Head of caudate nucleus (tissue), 42 donors: ENCODE measurements around the gene WDR33.
"Not testable (repeated sequence)": the region's sequence is repeated elsewhere in the genome, so short reads cannot be mapped to it uniquely, and the experiment has no call there.

Source experiments
- DNase-seq, 42 donors: peaks; one replicate each; pipeline versions ENCODE4 v3.0.0 to v3.0.0-alpha.2; 2020 to 2021; ENCODE audit warnings: mixed read lengths in 7 of 42
- intact Hi-C: fragments of 100-400 bp; cut with DNase I; formaldehyde crosslinking; loops from one replicate; pipeline ENCODE4 v1.15.0; 2022

The WDR33 gene

GRCh38 chr2:127810619-127811396 lies at the start of gene WDR33:
WDR33 (minus strand) TSS chr2:127811171; CDS start chr2:127770981, 40,190 bp downstream.
- intact Hi-C loops: no loop called here
- DNase-seq: peak; percentile 74 to 95 (median 89)

- no peak for DNase-seq
- intact Hi-C loops: no loop called here
These were observed 49.2 kb upstream of the WDR33 start for GRCh38 chr2:127860130-127860529.

- DNase-seq: peak in 6 of 42 donors; percentile 7 to 49 (median 18)
- intact Hi-C loops: no loop called here
These were observed 48.7 kb upstream of the WDR33 start for GRCh38 chr2:127859712-127860085.

DNA sequence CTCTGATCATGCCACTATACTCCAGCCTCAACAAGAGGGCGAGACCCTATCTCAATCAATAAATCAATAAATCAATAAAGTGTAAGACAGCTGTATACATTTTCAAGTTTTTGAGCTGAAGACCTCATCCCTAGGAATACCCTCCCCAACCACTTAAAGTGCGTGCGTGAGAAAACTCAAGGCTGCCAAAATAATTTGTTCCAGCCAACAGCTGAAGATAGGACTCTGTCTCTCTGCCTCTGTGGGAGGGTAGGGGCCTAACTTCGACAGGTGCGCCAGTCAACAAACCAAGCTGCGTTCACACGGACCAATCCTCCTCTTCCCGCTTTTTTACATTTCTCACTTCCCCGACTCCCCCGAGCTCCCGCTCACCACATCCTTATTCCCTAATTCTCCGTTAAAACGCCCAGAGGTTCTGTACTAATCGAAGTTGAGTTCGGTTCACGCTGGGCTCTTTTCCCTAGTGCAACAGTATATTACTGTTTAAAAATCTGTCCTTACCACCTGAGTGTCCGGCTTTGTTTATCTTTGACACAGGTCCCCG lies 46.4 kb upstream of the WDR33 start:
- intact Hi-C loops: no loop called here
- peak in 4 of 42 donors; percentile 7 to 29 (median 17) for DNase-seq

- intact Hi-C loops: no loop called here
- DNase-seq: no peak
These were observed 42.7 kb upstream of the WDR33 start for GRCh38 chr2:127853671-127854070.

DNA sequence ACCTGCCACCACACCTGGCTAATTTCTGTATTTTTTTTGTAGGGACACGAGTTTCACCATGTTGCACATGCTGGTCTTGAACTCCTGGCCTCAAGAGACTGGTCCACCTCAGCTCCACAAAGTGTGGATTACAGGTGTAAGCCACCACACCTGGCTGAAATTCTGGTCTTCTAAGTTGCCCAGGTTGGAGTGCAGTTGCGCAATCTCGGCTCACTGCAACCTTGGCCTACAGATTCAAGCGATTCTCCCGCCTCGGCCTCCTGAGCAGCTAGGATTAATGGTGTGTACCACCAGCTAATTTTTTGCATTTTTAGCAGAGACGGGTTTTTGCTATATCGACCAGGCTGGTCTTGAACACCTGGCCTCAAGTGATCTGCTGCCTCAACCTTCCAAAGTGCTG lies 41.4 kb upstream of the WDR33 start:
- intact Hi-C loops: no loop called here

DNA sequence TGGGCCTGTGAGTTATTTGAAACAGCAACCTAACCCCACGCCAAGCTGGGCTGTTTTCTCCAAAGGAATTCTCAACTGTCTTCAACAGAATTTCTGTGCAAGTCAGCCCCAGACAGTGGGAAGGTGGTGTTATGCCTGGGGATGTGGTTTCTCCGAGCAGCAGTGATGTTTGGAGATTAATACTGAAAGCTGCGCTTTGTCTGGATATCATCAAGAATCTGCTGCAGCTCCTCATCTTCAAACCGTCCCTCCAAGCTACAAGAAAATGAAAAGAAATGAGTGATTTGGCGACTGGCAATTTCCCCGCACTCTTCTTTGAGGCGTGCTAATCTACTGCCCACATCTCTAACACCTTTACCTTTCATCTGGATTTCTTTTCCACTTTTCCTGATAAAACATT lies 37.0 kb upstream of the WDR33 start:
- intact Hi-C loops: no loop called here

More for the DNA sequence above, 41.4 kb upstream of the WDR33 start:
- no peak for DNase-seq

DNA sequence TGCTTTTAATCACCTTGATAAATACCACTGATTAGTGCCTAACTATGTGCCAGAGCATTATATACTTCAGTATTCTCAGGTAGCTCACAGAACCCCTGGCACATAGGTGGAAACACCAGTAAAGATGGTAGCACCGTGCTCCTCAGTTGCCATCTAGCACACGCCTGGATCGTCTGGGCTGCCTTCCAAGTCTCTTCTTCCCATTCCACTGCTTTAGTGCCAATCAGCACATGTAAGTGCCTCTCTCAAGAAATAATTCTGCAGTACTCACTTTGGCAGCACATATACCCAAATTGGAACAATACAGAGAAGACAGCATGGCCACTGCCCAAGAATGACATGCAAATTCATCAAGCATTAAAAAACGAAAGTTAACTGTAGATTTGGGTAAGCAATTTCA lies 34.0 kb upstream of the WDR33 start:
- intact Hi-C loops: no loop called here
- peak in 1 of 42 donors; percentile 5 for DNase-seq

More for the DNA sequence above, 37.0 kb upstream of the WDR33 start:
- no peak for DNase-seq

DNA sequence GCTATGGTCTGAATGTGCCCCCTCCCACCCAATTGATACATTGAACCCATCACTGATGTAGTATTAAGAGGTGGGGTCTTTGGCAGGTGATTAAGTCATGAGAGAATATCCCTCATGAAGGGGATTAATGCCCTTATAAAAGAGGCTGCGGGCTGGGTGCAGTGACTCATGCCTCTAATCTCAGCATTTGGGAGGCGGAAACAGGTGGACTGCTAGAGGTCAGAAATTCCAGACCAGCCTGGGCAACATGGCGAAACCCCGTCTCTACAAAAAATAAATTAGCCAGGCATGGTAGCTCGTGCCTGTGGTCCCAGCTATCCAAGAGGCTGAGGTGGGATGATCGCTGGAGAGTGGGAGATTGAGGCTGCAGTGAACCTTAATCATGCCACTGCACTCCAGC lies 32.7 kb upstream of the WDR33 start:
- intact Hi-C loops: no loop called here
- no peak for DNase-seq

DNA sequence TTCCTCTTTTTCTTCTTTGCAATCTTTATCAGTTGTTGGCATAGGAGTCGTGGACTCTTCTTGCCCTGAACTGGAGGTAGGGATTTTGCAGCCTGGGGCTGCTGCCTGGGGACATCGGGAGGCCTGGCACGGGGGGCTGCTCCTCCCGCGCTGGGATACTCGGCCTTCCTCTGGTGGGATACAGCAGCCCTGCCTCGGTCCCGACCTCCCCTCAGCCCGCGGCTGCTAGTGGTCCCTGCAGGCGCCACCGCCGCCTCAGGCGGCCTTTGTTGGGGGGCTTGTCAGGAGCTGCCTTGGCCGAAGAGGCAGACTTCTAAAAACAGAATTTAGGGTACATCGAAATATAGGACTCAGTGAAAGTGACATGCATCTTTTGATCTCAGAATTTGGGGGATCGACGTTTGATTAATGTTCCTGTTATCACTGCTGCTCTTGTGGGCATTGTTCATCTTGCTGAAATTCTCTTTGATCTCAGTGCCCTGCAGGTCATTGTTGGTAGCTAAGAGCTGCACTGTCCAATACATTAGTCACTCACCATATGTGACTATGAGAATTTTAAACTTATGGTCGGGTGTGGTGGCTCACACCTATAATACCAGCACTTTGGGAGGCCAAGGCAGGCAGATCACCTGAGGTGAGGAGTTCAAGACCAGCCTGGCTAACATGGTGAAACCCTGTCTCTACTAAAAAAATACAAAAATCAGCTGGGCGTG lies 30.7 kb upstream of the WDR33 start:
- DNase-seq: no peak
- intact Hi-C loops: no loop called here

DNA sequence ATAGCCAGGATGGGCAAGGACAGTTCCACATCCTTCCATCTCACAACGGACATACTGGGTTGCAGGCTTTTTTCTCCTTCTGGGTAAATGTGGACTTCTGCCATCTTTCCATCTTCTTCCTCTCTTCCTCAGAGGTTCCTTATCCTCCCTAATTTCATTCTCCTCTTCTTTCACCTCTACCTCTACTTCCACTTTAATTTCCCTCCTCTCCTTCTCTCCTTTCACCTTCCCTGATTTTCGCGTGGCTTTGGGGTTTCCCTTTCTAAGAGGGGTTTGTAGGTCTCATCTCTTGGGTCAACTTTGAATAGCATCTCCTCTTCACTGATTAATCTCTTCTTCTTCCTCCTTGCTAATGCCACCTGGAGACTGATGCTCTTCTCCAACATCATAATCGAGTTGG lies 29.9 kb upstream of the WDR33 start:
- intact Hi-C loops: no loop called here
- DNase-seq: no peak

DNA sequence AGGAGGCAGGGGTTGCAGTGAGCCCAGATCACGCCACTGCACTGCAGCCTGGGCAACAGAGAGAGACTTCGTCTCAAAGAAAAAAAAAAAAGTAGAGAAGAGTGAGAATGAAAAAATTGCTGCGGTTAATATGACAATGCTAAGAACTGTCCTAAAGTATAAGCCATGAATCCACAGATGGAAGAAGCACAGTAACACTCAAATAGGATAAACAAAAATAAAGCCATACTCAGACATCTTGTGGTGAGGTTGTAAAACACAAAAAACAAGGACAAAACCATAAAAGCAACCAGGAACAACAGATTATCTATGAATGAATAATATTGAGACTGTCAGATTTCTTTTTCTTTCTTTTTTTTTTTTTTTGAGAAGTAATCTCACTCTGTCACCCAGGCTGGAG lies 24.0 kb upstream of the WDR33 start:
- DNase-seq: no peak

GRCh38 chr2:127829845-127830246 lies 18.9 kb upstream of the WDR33 start:
- intact Hi-C loops: no loop called here
- no peak for DNase-seq

More for the DNA sequence above, 24.0 kb upstream of the WDR33 start:
- intact Hi-C loops: no loop called here

DNA sequence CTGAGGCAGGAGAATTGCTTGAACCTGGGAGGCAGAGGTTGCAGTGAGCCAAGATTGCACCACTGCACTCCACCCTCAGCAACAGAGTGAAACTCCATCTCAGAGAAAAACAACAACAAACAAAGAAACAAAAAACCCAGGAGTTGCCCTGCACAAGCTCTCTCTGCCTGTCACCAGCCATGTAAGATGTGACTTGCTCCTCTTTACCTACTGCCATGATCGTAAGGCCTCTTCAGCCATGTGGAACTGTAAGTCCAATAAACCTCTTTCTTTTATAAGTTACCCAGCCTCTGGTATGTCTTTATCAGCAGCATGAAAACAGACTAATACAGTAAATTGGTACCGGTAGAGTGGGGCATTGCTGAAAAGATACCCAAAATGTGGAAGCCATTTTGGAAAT lies 15.7 kb upstream of the WDR33 start:
- intact Hi-C loops, DNase-seq: not testable (repeated sequence)

- intact Hi-C loops: no loop called here
These were observed 15.1 kb upstream of the WDR33 start for GRCh38 chr2:127826047-127826446.

DNA sequence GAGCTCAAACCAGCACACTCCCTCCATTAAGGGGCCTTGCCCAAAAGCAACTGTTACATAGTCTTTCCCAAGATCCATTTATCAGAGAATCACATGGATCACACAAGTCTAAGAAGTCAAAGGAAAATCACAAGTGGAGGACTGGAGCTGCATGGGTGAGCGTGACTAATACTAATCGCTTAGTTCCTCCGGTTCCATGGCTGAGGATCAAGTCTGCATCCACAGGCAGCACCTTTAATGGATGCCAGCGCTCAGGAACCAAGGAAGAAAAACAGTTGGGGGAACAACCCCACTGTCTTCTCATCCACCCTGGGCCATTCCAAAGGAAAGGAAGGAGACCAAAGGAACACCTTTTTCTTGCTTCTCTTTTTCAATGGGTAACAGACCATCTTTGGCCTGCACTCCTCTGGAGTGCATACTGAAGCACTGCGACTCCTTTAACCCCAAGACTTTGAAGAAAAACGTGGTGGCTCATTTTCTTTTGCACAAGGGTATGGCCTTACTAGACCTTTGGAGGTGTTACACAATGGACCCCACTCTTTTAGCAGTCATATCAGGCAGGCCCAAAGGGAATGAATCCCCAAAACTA lies 9.2 kb upstream of the WDR33 start:
- intact Hi-C loops: no loop called here
- no peak for DNase-seq

More at GRCh38 chr2:127826047-127826446, 15.1 kb upstream of the WDR33 start:
- no peak for DNase-seq

GRCh38 chr2:127818794-127819425 lies 7.9 kb upstream of the WDR33 start:
- no peak for DNase-seq
- intact Hi-C loops: no loop called here

DNA sequence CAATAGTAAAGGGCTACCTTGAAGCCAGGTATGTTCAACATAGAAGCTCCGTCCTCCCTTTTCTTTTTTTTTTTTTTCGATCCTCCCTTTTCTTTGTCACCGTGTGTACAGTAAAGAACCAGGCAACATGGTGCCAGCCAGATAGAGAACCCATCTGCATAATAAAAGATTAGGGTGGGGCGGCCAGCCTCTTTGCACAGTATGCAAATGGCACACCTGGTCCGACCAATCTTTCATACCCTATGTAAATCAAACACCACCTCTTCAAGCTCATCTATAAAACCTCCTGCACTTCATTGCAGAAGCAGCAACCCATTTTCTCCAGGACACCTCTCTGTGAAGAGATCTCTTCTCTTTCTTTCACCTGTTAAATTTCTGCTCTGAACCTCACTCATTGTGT lies 7.3 kb upstream of the WDR33 start:
- no peak for DNase-seq
- intact Hi-C loops: no loop called here

DNA sequence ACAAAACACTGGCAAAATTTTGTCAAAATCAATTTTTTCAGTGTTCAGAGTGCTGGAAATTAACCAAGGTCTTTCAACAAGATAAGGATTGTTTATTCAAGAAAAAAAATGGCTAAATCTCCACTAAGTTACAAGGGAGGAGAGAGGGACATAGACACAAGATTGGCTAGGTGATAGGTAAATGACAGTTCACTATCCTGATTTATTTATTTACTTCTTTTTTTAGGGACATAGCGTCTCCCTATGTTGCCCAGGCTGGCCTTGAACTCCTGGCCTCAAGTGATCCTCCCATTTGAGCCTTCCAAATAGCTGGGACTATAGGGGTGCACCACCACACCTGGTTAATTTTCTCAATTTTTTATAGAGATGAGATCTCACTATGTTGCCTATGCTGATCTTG lies 3.7 kb upstream of the WDR33 start:
- intact Hi-C loops: no loop called here
- DNase-seq: no peak
